A172 (cell line): ENCODE data around the gene SCYL2. TPM values are rescaled to one million over a fixed set of nuclear protein-coding genes. Genes with fewer than 3 reads are reported as not detected.
A peak's percentile ranks its signal among the peaks of the same experiment; 100 is the strongest.
"Not testable (repeated sequence)": the region's sequence is repeated elsewhere in the genome, so short reads cannot be mapped to it uniquely, and the experiment has no call there.

Experiments
- DNase-seq: peaks from one replicate; pipeline ENCODE4 v3.0.0-alpha.2; 2015; ENCODE audit warnings: low spot score
- total RNA-seq: library from RNA; depleted of rRNA; stranded (reverse); fragments of >200 nt; shearing (Covaris generic); gene quantifications from 2 replicates; pipeline ENCODE4 v1.2.3, GENCODE V29; 2014; rRNA removed

The SCYL2 gene, protein sequence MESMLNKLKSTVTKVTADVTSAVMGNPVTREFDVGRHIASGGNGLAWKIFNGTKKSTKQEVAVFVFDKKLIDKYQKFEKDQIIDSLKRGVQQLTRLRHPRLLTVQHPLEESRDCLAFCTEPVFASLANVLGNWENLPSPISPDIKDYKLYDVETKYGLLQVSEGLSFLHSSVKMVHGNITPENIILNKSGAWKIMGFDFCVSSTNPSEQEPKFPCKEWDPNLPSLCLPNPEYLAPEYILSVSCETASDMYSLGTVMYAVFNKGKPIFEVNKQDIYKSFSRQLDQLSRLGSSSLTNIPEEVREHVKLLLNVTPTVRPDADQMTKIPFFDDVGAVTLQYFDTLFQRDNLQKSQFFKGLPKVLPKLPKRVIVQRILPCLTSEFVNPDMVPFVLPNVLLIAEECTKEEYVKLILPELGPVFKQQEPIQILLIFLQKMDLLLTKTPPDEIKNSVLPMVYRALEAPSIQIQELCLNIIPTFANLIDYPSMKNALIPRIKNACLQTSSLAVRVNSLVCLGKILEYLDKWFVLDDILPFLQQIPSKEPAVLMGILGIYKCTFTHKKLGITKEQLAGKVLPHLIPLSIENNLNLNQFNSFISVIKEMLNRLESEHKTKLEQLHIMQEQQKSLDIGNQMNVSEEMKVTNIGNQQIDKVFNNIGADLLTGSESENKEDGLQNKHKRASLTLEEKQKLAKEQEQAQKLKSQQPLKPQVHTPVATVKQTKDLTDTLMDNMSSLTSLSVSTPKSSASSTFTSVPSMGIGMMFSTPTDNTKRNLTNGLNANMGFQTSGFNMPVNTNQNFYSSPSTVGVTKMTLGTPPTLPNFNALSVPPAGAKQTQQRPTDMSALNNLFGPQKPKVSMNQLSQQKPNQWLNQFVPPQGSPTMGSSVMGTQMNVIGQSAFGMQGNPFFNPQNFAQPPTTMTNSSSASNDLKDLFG
- total RNA-seq: 47.8 and 98.4 TPM in 2 replicates

DNA sequence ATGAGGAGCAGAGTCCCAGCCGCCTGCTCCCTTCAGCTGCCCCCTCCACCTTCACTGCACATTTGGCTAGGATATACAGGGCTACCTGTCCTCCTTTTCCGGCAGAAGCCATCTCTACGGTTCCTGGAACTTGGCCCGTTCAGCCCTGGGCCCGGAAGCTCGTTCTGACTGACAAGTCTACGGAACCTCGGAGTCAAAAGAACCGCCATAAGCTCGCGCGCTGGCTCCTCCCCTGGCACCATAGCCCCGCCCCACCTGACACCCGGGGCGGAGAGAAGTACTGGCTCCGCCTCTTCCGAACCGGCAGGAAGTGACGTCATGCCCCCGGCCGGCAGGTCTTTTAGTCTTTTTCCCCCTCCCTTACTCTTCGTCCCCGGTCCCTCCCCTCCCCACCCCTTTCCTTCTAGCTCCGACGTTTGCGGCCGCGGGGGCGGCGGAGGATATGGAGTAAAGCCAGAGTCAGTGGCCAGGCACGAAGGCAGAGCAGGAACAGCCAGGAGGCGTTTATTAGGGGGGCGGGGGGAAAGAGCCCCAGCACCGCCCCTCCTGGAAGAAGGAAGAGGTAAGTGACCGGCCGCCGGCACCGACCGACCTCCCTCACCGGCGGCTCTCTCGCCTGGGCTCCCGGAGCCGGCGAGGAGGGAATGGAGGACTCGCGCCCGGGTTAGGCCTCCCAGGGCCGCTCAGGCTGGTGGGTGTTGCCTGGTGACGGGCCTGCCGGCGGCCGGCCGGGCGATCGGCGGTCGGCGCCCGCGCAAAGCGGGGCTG, at the start of gene SCYL2, which contains the start of gene DEPDC4:
TSS of gene SCYL2 (plus strand) at position 343 of the 768 bp plus-strand sequence. CDS start 15,794 bp downstream, outside the sequence.
TSS of gene DEPDC4 (minus strand) at position 245 of the 768 bp plus-strand sequence. CDS start at position 242, 3 bp downstream.
- peak; percentile 92 for DNase-seq

DNA sequence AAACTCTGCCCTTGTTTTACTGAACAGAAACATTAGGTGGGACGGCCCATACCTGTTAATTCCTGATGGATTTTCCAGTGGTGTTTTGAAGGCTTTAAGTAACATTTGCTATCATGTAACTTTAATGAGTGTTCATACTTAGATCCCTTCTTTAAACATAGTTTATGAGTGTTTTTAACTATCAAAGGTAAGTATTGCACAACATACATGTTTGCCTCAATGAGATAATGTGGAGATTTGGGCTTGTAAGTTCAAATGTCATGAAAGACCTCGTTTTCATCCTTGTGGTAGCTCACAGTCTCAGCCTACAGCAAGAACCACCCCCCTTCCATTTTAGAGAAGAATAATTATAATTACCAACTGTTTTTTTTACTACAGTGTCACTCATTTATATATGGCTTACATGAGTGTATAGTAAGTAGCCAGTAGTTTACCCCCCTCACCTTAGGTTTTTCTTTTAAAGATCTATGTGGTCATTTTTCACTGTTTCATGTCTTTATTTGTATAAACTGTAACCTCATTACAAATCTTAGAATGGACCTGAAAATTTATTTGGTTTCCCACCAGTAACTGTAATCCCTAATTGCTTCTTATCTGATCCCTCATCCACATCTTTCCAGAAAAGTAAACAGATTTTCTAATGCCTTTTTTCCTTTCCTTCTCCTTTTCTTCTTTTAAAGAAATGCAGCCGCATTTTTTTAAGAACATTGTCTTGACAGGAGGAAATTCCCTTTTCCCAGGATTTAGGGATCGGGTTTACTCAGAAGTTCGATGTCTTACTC, 47.5 kb upstream of the SCYL2 start:
- no peak for DNase-seq

DNA sequence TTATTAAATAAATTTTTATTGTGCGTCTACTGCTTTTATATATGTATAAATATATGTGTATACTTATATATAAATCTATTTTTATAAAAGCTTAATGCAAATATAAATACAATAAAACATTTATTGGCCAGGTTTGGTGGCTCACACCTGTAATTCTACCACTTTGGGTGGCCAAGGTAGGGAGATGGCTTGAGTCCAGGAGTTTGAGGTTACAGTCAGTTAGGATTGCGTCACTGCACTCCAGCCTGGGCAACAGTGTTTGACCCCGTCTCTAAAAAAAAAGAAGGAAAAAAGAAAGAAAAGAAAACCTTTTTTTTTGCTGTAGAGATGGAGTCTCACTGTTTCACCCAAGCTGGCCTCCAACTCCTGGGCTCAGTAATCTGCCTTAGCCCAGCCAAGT, 45.5 kb upstream of the SCYL2 start:
- no peak for DNase-seq

DNA sequence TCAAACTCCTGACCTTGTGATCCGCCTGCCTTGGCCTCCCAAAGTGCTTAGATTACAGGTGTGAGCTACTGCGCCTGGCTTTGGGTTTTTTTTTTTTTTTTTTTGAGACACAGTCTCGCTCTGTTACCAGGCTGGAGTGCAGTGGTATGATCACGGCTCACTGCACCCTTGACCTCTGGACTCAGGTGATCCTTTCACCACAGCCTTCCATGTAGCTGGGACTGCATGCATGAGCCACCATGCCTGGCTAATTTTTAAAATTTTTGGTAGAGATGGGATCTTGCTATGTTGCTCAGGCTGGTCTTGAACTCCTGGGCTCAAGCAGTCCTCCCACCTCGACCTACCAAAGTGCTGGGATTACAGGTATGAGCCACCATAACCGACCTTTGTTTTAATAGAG, 44.8 kb upstream of the SCYL2 start:
- not testable (repeated sequence) for DNase-seq

DNA sequence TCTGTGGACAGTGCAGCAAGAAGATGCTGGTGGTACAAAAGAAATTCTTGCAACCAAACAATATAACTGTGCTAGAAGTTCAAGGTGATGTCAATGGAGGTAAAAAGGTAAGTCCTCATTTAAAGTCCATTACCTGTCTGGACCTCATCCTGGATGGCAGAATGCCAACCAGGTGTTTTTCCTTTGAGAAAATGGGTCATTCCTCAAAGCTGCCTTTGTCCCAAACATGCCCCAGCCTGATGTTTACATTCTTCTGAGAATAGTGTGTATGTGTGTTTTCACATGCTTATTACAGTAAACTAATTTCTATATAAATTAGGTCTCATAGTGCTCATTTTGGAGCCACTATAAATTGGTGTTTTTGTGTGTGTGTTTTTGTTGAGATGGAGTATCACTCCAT, 41.5 kb upstream of the SCYL2 start:
- no peak for DNase-seq

DNA sequence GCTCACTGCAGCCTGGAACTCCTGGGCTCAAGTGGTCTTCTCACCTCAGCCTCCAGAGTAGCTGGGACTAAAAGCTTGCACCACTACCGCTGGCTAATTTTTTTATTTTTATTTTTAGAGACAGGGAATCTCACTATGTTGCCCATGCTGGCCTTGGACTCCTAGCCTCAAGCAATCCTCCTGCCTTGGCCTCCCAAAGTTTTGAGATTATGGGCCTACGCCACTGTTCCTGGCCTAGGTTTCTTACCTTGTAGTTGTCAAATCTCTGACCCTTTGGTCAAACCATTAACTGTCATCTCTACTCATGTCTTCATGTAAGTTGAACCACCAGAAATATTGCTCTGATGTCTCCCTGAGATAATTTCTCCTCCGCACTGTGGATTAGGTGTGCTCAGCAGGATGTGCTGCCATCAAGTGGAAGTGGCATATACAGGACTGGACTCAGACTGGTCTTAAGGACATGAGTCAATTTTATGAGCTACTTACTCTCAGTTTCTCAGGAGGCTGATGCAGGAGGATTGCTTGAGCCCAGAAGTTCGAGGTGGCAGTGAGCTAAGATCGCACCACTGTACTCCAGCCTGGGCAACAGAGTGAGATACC, 37.8 kb upstream of the SCYL2 start:
- peak; percentile 31 for DNase-seq

DNA sequence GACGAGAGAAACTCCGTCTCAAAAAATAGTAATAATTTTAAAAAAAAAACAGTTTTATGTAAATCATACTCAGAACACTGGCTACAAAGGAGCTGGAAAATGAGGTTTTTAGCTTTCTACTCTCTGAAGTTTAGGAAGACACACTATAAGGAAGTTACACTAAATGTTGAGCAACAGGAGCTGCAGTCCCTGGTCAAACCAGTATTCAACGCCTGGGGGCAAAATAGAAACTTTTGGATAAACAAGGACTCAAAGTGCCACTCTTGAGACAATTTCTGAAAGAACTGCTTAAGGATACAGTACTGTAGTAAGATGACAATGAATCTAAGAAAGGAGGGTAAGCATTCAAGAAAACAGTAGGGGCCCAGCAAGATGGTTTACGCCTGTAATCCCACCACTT, 37.1 kb upstream of the SCYL2 start:
- DNase-seq: no peak

DNA sequence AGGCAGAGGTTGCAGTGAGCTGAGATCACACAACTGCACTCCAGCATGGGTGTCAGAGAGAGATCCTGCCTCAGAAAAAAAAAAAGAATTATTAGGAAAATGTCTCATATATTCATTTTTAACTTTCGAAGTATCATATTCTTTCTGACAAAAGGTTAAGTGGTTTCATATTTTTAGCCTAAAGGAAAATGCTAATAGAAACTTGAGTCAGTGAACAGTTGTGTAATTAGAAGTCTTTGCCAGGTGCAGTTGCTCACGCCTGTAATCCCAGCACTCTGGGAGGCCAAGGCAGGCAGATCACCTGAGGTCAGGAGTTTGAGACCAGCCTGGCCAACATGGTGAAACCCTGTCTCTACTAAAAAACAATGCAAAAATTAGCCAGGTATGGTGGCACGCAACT, 35.1 kb upstream of the SCYL2 start:
- not testable (repeated sequence) for DNase-seq

DNA sequence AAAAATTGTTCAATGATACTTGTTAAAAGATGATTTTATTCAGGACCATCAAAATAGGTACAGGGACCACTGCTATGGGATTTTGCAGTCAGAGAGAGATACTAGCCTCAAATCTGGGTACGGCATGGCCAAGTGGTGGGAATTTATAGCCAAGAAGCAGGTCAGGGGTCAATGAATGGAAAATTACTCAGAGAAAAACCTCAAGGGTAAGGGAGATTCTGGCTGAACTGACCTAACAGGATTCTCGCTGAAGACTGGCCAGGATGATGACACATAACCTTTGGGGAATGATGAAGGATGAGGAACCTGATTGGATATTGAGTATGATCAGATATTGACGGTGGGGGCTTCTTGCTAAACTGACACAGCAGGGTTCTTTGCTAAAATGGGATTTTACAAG, 32.8 kb upstream of the SCYL2 start:
- peak; percentile 29 for DNase-seq

DNA sequence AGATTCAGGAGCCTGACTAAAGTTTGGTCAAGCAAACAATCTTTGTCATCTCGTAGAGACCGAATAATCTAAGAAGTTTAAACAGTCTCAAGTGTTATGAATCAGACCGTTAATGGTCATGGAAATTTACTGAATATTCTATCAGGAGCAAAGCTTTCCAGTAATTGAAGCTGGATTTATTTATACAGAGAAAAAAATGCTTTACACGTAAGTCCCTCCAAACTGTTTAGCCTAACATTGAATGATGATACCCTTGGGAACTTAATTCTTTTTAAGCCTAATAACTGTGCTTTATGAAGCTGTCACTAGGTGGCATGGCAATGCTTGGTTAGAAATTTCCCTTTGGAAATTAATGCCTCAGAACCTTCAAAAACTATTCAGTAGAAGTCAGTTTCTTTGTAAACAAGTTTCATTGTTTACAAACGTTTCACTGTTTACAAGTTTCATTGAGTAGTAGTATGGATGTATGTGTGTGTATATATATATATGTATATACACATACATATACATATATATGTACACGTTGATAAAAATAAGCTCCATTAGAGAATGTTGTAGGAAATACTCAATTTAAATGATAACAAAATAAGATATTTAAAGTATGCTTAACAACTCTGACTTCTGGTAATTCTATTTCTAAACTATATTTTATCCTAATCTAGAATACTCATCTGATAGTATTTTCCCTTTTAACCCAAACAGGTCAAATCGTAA, 32.2 kb upstream of the SCYL2 start:
- DNase-seq: peak; percentile 28

DNA sequence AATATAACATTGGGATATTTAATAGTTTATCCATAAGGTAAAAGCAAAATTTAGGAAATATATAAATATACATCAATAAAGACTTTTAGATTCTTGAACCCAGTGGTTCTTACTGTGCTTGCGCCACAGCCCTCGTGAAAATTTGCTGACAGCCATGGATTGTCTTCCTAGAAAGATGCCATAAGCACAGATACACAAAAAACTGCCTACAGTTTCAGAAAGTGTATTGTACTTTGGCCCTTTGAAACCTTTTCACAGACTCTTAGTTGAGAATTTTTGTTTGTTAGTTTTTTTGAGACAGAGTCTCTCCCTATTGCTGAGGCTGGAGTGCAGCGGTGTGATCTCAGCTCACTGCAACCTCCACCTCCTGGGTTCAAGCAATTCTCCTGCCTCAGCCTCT, 28.2 kb upstream of the SCYL2 start:
- DNase-seq: no peak

DNA sequence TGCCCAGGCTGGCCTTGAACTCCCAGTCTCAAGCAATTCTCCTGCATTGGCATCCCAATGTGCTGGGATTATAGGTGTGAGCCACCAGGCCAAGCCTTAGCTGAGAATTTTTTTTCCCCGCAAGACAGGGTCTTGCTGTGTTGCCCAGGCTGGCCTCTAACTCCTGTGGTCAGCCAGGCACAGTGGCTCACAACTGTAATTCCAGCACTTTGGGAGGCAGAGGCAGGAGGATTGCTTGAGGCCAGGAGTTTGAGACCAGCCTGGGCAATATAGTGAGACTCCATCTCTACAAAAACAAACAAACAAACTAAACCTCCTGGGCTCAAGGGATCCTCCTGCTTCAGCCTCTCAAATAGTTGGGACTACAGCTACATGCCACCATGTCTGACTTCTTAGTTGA, 27.4 kb upstream of the SCYL2 start:
- DNase-seq: no peak

DNA sequence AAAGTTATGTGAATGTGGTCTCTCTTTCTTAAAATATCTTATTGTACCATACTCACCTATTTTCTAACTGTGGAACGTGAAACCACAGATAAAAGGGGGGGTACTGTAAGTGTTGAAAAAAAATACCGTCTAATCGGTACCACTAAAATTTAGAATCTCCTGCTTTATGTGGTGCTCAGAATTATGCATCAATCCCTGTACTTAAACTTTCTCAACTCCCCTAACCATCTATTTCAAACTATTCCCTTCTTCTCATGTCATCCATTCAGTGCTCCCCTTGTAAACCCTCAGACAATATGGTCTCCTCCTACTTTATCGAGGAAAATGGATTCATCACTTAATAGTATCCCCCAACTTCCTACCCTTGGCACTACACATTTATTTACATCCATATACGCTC, 23.8 kb upstream of the SCYL2 start:
- DNase-seq: no peak

DNA sequence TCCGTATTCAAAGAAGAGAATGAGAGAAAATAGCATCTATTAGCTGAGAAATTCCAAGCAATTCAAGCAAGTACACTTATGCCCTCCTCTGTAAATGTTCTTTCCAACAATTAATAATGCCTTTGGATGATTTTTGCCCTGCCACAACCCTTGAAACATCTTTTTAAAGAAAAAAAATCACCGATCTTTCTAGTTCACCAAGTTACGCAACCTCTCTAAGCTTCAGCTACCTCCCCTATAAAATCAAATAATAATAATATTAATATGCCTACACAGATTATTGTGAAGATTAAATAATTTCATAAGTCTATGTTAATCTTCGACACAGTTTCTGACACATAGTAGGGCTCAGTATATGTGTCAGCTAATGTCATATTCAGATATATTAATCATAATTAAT, 19.2 kb upstream of the SCYL2 start:
- DNase-seq: no peak

DNA sequence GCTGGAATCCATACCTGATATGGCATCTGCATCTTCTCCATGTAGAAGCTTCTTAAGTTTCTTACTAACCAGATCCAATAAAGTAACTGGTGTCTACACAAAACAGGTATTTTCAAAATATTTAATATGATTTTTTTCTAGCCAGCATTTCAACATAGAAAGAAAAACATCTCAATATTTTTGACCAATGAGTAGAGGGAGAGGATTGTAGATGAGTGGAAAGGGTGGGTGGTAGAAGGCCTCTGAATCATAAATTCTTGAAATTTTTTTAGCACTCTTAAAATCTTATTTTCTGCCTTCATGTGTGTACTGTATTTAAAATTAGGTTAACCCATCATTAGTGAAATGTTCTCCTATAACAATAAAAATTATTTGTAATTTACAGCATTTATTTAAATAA, 18.1 kb upstream of the SCYL2 start:
- no peak for DNase-seq

DNA sequence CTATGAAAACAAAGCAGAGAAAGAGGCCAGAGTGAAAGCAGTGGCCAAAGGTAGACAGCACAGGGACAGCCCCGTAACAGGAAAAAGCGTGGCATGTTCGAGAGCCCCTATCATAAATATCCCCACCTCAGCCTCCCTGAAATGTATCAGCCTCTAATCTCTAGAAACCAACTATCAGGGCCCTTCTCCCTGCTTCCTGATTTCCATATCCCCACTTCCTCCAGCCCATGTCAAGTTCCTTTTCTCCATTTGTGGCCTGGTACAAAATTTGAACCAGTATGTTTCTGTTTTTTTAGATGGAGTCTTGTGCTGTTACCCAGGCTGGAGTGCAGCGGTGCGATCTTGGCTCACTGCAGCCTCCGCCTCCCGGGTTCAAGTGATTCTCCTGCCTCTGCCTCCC, 17.0 kb upstream of the SCYL2 start:
- no peak for DNase-seq

DNA sequence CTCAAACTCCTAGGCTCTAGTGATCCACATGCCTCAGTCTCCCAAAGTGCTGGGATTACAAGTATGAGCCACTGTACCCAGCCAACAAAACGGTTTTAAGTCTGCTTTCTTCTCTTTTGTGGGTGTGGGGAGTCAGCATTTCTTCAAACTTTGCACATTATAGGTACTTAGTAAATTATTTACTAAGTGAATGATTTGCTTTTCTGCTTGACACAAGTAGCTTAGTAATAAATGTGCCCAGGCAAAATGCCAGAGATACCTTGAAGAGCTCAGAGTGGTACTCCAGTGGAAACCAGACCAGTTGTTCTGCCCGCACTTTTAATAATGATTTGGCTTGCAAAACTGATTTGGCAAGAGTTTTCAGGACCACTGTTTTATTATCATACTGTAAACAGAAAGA, 15.1 kb upstream of the SCYL2 start:
- DNase-seq: no peak

DNA sequence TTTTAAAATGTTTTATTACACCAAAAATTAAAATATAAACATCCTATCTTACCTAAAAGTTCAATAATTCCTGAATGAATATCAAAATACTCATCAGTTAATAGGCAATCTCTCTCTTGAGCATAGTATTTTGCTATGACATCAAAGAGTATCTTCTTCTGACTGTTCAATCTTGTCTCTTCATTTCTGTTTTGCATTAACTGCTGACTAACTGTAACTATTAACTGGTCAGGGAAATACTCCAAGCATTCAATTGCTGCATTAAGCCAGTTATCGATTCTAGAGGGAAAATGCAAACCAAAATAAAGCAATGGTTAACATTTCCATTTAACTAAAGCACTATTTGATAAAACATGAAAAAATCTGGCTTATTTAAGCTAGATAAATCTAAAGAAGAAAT, 13.5 kb upstream of the SCYL2 start:
- DNase-seq: no peak

DNA sequence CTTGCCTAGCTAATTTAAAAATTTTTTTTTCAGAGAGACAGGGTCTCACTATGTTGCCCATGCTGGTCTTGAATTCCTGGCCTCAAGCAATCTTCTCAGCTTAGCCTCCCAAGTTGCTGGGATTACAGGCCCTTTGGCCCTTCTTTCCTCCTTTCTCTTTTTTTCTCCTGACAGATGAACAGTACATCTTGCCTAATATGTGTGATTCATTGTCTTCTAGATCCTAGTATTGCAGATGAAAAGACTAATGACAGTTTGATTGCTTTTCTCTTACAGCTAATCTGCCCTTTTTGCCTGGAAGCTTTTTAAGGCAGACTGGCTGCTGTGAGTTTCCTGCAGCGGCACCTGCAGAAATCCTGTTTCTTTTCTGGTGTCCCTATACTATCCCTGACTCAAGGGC, 12.1 kb upstream of the SCYL2 start:
- no peak for DNase-seq

DNA sequence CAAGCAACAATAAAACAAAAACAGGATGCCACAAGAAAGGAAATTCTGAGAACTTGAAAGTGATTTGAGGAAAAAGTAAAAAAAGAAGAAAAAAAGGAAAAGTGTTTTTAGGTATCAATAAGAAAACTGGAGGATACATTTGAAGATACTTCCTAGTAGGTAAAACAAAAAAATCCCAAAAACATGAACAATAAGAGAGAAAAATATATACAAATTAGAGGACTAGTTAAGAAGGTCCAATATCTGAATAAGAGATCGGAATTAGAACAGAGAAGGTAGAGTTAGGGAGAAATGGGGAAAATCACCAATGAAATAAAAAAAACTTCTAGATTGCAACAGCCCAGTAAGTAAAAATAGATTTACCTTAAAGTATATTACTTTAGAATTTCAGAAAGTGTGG, 8.8 kb upstream of the SCYL2 start:
- no peak for DNase-seq
